BE2C (cell line): ENCODE results near the gene BIRC6.
"Not testable (repeated sequence)": the region's sequence is repeated elsewhere in the genome, so short reads cannot be mapped to it uniquely, and the experiment has no call there.

Experiments used
- DNase-seq: peaks from one replicate; pipeline ENCODE4 v3.0.0-alpha.2; 2020
- H3K27me3 ChIP-seq: fragments of 250-450 bp; sonication (Bioruptor Pico); 2 replicates; pipeline ENCODE4 v1.5.1; 2020; ENCODE audit warnings: mild to moderate bottlenecking
- H3K36me3 ChIP-seq: fragments of 250-450 bp; sonication (Bioruptor Pico); 2 replicates; pipeline ENCODE4 v1.5.1; 2020; ENCODE audit warnings: mild to moderate bottlenecking
- H3K4me1 ChIP-seq: fragments of 250-450 bp; sonication (Bioruptor Pico); 2 replicates; pipeline ENCODE4 v1.5.1; 2020
- H3K4me3 ChIP-seq: 2 replicates; pipeline ENCODE4 v1.5.1; 2011; ENCODE audit warnings: low read depth, low read length
- H3K9me3 ChIP-seq: fragments of 250-450 bp; sonication (Bioruptor Pico); 2 replicates; pipeline ENCODE4 v1.5.1; 2020
- TF ChIP-seq, protein P1 (sequence below): IDR thresholded peaks from 2 replicates; pipeline ENCODE4 v1.5.1; 2012; ENCODE audit warnings: mild to moderate bottlenecking, low read depth, low read length

The BIRC6 gene

DNA sequence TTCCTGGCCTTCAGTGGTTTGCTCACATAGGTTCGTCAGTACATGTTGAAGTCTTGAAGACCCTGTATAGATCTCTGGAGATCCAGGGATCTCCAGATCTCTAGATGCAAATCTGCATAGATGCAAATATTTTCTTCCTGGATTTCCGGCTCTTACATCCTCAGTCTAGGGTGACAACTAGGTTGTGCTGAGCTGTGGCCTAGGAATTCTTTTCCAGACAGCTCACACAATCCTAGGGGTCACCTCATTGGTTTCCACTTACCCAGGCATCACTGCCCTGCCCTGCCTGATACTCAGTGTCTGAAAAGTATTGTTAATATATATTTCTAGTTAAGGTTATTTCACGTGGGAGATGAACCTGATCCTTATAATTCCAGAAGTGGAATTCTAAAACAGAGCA, 165.9 kb downstream of the BIRC6 start:
- H3K9me3 ChIP-seq, result no peaks in the 10 kb centered on the region
- peaks cover 66% of the 10 kb centered on the region for H3K36me3 ChIP-seq
- DNase-seq, result no peak
- H3K4me1 ChIP-seq, result no peaks in the 10 kb centered on the region
- TF ChIP-seq, protein P1, sequence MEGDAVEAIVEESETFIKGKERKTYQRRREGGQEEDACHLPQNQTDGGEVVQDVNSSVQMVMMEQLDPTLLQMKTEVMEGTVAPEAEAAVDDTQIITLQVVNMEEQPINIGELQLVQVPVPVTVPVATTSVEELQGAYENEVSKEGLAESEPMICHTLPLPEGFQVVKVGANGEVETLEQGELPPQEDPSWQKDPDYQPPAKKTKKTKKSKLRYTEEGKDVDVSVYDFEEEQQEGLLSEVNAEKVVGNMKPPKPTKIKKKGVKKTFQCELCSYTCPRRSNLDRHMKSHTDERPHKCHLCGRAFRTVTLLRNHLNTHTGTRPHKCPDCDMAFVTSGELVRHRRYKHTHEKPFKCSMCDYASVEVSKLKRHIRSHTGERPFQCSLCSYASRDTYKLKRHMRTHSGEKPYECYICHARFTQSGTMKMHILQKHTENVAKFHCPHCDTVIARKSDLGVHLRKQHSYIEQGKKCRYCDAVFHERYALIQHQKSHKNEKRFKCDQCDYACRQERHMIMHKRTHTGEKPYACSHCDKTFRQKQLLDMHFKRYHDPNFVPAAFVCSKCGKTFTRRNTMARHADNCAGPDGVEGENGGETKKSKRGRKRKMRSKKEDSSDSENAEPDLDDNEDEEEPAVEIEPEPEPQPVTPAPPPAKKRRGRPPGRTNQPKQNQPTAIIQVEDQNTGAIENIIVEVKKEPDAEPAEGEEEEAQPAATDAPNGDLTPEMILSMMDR, result no peak
- no peak overlapping the region for H3K4me3 ChIP-seq
- no peaks in the 10 kb centered on the region for H3K27me3 ChIP-seq

DNA sequence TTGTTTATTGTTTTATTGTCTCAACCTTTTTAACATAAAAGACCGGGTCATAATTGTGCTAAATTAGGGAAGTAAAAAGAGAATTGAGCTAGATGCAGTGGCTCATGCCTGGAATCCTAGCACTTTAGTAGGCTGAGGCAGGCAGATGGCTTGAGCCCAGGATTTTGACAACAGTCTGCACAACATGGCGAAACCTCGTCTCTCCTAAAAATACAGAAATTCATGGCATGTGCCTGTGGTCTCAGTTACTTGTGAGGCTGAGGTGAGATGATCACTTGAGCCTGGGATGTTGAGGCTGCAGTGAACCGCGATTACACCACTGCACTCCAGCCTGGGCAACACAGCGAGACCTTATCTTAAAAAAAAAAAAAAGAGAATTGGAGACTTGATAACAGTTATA, 166.9 kb downstream of the BIRC6 start:
- Histone ChIP-seq H3K36me3 (peaks cover 64% of the 10 kb centered on the region), H3K9me3 (no peaks in the 10 kb centered on the region), H3K4me1 (no peaks in the 10 kb centered on the region), H3K4me3 (no peak overlapping the region), H3K27me3 (no peaks in the 10 kb centered on the region)
- DNase-seq, result no peak
- TF ChIP-seq, protein P1, result no peak

DNA sequence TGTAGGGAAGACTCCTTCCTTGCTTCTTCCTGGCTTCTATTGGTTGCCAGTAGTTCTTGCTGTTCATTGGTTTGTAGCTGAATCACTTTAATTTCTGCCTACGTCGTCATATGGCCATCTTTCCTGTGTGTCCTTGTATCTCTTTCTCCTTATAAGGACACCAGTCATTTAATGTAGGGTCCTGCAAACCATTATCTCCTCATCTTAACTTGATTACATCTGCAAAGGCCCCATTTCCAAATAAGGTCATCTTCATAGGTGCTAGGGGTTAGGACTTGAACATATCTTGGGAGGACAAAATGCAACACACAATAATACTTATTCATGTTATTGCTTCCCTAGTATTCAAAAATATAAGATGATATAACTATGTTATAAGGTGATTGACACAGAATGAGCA, 175.5 kb downstream of the BIRC6 start:
- H3K4me1 ChIP-seq, result peaks cover 4% of the 10 kb centered on the region; the same call in 1 of the 2 replicates
- H3K27me3 ChIP-seq, result no peaks in the 10 kb centered on the region
- TF ChIP-seq, protein P1, result no peak
- DNase-seq, result no peak
- H3K9me3 ChIP-seq, result no peaks in the 10 kb centered on the region
- H3K4me3 ChIP-seq, result no peak overlapping the region
- peaks cover 42% of the 10 kb centered on the region for H3K36me3 ChIP-seq

DNA sequence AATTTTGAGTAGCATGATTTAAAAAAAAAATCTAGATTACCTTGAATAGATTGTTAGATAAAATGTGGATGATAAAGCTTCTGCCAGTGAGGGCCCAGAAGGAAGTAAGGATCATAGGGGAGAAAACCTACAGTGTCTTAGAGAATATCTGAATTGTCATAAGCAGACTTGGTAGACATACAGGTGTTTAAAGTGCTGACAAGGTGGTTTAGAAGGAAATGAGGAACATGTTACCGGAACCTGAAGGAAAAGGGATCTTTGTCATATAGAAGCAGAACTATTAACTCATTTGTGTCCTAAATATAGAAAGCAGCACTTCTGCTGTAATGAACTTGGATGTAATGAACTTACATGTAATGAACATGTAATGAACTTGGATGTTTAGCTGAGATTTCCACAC, 176.1 kb downstream of the BIRC6 start:
- H3K36me3 ChIP-seq, result peaks cover 43% of the 10 kb centered on the region
- H3K9me3 ChIP-seq, result no peaks in the 10 kb centered on the region
- H3K4me3 ChIP-seq, result no peak overlapping the region
- H3K27me3 ChIP-seq, result no peaks in the 10 kb centered on the region
- TF ChIP-seq, protein P1, result no peak
- no peak for DNase-seq
- H3K4me1 ChIP-seq, result peaks cover 4% of the 10 kb centered on the region; the same call in 1 of the 2 replicates

DNA sequence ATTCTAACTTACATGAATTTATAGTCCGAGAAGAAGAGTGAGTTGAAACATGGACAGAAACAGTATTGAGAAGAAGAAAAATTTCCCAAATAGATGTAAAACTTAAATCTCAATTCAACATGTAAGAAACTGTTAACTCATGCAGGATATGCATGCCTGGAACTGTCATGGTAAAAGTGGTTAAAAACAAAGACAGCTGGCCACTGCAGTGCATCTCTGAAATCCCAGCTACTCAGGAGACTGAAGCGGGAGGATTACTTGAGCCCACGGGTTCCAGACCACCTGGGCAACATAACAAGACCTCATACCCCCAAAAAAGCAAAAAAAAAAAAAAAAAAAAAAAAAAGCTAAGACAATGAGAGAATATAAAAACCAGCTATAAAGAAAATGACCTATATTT, 178.0 kb downstream of the BIRC6 start:
- TF ChIP-seq, protein P1, result no peak
- H3K36me3 ChIP-seq, result peaks cover 34% of the 10 kb centered on the region
- no peaks in the 10 kb centered on the region for H3K27me3 ChIP-seq
- peaks cover 4% of the 10 kb centered on the region; the same call in 1 of the 2 replicates for H3K4me1 ChIP-seq
- H3K4me3 ChIP-seq, result no peak overlapping the region
- no peaks in the 10 kb centered on the region for H3K9me3 ChIP-seq
- no peak for DNase-seq

DNA sequence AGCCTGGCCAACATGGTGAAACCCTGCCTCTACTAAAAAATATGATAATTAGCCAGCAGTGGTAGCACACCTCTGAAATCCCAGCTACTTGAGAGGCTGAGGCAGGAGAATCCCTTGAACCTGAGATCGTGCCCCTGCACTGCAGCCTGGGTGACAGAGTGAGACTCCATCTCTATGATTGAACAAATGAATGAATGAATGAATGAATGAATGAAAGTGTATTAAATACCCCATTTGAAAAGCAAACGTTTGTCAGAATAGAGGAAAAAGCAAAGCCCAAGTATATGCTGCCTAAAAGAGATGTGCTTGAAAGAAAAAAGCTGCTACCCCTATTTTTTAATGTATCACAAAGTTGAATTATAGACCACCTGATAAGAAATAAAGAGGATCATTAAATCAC, 181.9 kb downstream of the BIRC6 start:
- TF ChIP-seq, protein P1, result no peak
- Histone ChIP-seq H3K9me3 (no peaks in the 10 kb centered on the region), H3K4me1 (no peaks in the 10 kb centered on the region), H3K36me3 (peaks cover 15% of the 10 kb centered on the region), H3K4me3 (no peak overlapping the region), H3K27me3 (no peaks in the 10 kb centered on the region)
- no peak for DNase-seq

DNA sequence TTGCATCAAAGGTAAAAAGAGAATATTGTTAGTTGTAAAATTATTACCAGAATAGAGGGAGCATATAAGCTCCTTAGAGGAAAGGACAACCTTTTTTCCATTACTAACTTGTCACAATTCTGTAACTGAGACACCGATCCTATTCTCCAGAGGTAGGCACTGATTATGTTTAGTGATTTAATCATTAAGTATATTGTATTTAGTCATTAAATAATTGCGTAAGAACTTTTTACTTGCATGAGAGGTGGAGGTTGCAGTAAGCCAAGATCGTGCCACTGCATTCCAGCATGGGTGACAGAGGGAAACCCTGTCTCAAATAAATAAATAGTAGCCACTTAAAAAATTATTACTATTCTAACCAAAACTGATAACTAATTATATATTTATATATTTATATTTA, 195.7 kb downstream of the BIRC6 start:
- not testable (repeated sequence) for DNase-seq, H3K27me3 ChIP-seq, H3K9me3 ChIP-seq, H3K4me3 ChIP-seq, H3K4me1 ChIP-seq
- peaks cover 14% of the 10 kb centered on the region for H3K36me3 ChIP-seq
